Retina (tissue), 1 donor: ENCODE data around the gene ZCCHC10.
"Not testable (repeated sequence)": the region's sequence is repeated elsewhere in the genome, so short reads cannot be mapped to it uniquely, and the experiment has no call there.

ENCODE experiments used
- DNase-seq: peaks from one replicate; pipeline ENCODE4 v3.0.0-alpha.2; 2016

Gene ZCCHC10

DNA sequence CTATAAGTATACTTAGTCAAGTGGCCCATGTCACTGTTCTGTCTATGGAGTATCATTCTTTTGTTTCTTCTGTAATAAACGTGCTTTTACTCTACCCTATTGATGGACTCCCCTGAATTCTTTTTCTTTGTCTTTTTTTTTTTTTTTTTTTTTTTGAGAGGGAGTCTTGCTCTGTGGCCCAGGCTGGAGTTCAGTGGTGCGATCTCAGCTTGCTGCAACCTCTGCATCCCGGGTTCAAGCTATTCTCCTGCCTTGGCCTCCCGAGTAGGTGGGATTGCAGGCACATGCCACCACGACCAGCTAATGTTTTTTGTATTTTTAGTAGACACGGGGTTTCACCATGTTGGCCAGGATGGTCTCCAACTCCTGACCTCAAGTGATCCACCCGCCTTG lies 53.9 kb downstream of the ZCCHC10 start:
- not testable (repeated sequence) for DNase-seq

DNA sequence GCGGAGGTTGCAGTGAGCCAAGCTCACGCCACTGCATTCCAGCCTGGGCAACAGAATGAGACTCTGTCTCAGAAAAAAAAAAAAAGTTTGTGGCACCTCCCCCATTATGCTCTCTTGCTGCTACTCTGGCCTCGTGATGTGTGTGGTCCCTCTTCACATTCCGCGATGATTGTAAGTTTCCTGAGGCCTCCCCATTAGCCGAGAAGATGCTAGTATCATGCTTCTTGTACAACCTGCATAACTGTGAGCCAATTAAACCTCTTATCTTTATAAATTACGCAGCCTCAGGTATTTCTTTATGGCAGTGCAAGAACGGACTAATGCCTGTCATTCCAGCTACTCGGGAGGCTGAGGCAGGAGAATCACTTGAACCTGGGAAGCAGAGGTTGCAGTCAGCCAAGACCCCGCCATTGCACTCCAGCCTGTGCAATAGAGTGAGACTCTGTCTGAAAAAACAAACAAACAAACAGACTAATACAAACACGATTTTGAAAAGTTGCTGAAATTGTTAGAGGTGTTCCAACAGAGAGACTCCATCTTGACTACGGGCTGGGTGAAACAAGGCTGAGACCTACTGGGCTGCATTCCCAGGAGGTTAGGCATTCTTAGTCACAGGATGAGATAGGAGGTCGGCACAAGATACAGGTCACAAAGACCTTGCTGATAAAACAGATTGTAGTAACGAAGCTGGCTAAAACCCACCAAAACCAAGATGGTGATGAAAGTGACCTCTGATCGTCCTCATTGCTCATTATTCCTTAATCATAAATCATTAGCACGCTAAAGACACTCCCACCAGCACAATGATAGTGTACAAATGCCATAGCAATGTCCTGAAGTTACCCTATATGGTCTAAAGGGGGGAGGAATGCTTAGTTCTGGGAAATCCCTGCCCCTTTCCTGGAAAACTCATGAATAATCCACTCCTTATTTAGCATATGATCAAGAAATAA lies 54.6 kb downstream of the ZCCHC10 start:
- DNase-seq = no peak

DNA sequence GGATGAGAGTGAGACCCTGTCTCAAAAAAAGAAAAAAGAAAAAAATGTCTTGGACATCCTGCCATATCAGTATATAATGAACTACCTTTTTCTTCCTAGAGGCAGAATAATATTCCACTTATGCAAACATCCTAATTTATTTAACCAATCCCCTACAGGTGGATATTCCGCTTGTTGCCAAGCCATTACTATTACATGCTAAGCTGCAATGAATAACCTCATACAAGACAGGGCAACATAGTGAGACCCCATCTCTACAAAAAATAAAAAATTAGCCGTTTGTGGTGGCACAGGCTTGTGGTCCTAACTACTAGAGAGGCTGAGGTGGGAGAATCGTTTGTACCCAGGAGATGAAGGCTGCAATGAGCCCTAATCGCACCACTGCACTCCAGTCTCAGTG lies 61.2 kb downstream of the ZCCHC10 start:
- DNase-seq = no peak

DNA sequence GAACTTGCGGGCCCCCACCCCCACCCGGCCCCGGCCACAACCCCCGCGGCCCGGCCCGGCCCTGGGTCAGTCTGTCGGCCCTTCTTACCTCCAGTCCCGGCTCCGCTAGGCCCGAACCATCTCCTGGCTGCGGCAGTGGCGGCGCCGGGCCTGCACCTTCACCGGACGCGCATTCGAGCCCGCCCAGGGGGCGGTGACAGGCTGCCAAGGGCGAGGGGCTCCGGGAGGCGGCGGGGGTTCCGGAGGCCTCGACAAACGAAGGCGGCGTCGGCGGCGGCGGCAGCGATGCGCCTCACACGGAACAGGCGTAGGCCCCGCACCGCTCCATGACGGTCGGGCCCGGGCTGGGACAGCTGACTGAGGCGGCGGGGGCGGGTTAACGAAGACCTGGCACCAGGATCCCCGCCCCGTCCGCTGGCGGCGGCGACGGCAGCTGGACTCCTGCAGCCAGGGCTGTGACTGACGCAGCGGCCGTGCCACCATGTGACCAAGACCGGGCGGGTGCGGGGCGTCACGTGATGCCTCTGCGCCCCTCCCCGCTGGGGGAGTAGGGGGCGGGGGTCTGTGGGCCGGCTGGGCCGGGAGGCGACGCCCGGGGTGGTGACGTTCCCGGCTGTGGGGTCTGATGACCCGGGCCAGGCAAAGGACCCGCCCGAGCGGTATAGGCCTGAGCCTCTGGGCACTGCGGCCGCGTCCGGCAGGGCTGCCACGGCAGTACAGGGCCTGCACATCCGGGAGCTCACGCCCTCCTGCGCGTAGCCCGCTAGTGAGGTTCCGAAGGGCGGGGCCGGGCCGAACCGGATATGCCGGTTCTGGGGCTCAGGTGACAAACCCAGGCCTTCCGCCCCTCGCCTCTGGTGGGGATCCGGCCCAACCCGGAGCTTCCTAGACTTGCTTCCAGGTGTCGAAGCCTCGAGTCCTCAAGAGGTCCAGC lies 62.9 kb downstream of the ZCCHC10 start, which contains the start of gene AFF4:
AFF4 (minus strand) TSS at position 464 of the 934 bp plus-strand sequence. CDS start 26,445 bp downstream, outside the sequence.
- DNase-seq = peak; percentile 96

DNA sequence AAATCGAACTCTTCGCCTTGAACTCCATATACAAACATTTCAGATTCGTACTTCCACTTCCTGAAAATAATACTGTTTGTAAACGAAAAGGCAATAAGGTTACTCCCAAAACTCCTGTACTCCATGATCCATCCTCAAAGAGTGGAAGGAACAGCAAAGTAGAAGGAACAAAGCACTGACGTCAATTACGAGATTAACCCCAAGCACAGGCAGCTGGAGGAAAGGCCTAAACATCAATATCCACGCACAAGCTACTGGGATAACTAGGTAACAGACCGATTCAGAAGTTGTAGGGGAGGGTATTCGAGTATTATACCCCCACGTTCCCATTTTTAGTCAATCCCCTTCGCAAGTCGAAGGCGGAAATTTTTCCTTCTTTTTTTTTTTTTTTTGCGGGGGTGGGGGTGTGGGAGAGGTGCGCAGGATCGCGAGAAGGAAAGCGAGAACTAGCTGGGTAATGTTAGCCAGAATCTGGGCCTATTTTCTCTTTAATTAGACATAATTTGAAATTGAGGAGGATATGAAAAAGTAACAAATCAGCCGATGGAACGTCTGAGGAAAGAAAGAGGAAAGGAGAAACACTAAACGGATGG lies 63.8 kb downstream of the ZCCHC10 start:
- peak; percentile 86 for DNase-seq

DNA sequence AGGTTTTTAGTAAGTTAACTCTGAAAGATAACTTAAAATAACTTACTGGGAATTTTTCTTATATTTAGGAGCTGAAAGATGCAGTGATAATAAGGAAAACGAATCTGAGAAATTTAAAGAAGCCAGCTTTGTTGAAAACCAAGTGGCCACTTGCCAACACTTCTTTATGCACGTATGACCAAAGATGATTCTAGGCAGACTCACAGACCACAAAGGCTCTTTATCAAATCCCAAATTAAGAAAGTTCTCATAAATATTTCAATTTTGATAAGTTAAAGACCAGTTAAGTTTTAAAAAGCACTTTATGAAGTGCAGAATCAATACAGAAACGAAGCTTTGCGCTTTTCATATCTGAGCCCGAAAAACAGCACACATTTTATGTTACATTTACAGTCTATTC lies 64.5 kb downstream of the ZCCHC10 start:
- no peak for DNase-seq

DNA sequence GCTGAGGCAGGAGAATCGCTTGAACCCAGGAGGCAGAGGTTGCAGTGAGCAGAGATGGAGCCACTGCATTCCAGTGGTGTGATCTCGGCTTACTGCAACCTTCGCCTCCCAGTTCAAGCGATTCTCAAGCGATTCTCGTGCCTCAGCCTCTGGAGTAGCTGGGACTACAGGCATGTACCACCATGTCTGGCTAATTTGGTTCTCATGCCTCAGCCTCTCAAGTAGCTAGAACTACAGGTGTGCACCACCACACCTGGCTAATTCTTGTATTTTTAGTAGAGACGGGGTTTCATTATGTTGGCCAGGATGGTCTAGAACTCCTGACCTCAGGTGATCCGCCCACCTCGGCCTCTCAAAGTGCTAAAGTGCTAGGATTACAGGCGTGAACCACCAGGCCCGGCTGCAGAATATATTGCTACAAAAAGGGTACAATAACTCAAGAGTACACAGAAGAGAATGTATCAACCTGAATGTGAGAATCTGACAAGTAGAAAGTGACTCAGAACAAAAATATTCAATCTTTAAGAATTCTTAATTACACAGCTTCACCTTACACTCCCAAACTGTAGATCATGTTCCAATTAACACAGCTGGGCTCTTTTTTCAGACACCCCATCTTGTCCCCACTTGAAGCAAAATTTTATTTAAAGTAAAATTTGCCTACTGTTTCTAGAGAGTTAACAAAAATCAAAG lies 65.1 kb downstream of the ZCCHC10 start:
- DNase-seq = not testable (repeated sequence)

DNA sequence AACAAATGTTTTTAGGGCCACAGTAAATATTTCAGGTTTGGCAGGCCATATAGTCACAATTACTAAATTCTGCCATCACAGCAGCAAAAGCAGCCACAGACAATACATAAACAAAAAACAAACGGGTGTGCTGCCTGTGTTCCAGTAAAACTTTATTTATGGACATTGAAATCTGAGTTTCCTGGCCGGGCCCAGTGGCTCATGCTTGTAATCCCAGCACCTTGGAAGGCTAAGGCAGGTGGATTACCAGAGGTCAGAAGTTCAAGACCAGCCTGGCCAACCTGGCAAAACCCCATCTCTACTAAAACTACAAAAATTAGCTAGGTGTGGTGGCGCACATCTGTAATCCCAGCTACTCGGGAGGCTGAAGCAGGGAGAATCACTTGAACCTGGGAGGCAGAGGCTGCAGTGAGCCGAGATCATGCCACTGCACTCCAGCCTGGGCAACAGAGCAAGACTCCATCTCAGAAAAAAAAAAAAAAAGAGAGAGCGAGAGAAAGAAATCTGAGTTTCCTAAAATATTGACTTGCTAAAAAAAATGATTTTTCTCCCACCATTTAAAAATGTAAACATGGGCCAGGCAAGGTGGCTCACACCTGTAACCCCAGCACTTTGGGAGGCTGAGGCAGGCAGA lies 70.1 kb downstream of the ZCCHC10 start:
- not testable (repeated sequence) for DNase-seq

DNA sequence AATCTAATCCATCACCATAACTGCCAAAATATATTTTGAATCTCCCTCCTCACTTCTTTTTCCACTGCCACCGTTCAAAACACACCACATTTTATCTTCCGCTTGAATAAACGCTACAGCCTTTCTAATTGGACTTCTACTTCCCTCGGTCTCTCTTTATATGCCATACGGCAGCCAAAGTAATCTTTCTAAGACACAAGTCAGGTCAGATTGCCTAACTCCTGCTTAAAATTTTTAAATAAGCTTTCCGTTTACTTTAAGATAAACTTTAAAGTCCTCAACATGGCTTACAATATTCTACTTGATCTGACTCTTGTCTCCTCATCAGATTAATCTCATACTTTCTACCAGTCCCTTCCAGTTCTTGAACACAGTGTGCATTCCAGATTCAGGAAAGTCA lies 72.6 kb downstream of the ZCCHC10 start:
- no peak for DNase-seq

DNA sequence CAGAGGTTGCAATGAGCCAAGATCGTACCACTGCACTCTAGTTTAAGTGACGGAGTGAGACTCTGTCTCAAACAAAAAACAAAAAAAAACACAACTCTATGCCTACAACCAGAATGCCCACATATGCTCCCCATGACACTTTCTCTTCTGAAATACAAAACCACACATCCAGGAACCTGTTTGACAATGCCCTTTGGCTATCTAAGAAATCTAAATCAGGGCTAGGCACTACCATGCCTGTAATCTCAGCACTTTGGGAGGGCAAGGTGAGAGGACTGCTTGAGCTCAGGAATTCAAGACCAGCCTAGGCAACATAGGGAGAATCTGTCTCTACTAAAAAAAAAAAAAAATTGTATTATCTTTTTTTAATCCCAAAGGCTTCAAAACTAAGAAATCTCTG lies 73.5 kb downstream of the ZCCHC10 start:
- DNase-seq = no peak

DNA sequence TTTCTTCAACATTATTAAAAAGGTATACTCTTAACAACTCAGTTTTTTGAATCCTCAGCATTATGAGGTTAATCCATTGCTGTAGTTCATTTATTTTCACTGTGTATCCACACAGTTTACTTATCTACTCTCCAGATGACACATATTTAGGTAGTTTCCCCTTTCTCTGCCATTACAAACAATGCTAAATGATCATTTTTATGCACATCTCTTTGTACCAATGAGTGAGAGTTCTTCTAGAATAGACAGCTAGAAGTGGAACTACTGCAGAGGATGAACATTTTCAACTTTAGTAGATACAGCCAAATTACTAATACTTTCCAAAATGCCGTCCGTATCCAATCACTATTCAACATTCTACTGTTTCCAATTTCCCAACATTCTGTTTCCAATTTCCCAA lies 74.5 kb downstream of the ZCCHC10 start:
- DNase-seq = no peak

DNA sequence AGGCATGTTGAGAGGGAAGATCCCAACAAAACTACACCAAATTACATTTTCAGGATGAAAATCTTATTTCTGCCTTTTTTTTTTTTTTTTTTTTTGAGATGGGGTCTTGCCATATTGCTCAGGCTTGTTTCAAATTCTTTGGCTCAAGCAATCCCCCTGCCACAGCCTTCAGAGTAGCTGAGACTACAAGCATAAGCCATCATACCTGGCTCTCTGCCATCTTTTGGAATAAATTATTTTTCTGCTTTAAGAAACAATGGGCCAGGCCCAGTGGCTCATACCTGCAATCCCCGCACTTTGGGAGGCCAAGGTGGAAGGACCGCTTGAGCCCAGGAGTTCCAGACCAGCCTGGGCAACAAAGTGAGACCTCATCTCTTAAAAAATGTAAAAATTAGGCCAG lies 77.2 kb downstream of the ZCCHC10 start:
- no peak for DNase-seq

DNA sequence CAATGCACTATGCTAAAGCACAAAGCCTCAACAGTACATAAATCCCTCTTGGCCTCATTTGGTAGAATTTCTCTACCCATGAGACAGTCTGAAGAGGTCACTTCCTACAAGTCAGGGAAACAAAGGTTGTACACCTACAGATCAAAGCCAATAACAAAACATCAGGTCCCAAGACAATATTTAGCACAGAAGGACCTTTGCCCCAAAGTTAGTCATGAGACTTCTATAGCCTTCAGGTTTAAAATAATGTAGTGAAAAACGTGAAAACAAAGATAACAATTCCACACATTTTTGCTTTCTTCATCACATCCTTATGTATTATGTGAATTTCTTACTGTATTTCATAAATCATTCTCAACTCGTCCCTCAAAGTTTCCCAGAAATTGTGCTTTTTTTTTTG lies 78.7 kb downstream of the ZCCHC10 start:
- no peak for DNase-seq
